B cell (primary cell): ENCODE data around the gene ITSN2. TPM values are rescaled to one million over a fixed set of nuclear protein-coding genes. Genes with fewer than 3 reads are reported as not detected.

Experiments used
- ATAC-seq: fragments of 200-7000 bp; cut with Tn5 transposase; one replicate; pipeline ENCODE4 v1.10.0; 2021; ENCODE audit warnings: low read depth, mild to moderate bottlenecking, moderate number of reproducible peaks, moderate library complexity
- CTCF ChIA-PET: fragments of 350-600 bp; sonication (Branson Sonifier 250); formaldehyde crosslinking; loops from one replicate; lab custom pipeline; 2021; ENCODE audit warnings: antibody characterized with exemption, inconsistent platforms; lab: Charles Lee
- POLR2A ChIA-PET: fragments of 350-600 bp; sonication (Branson Sonifier 250); formaldehyde crosslinking; loops from one replicate; lab custom pipeline; 2021; ENCODE audit warnings: antibody characterized with exemption; lab: Charles Lee
- DNase-seq: peaks from one replicate; pipeline ENCODE4 v3.0.0; 2013
- H2AFZ ChIP-seq: 2 replicates; pipeline ENCODE4 v1.6.1; 2012; ENCODE audit warnings: mild to moderate bottlenecking, low read depth, low read length; ENCODE audit not compliant: insufficient read depth, poor library complexity, severe bottlenecking
- H3K27ac ChIP-seq, 2 donors: 1 replicate in 1 of 2; 2 replicates in 1 of 2; pipeline ENCODE4 v1.5.1; 2012 to 2013; ENCODE audit warnings: low read length in 2 of 2, mild to moderate bottlenecking in 2 of 2, moderate library complexity in 1 of 2
- H3K27me3 ChIP-seq, 4 experiments: fragments of 200-600 bp in 1 of 4; sonication (generic) in 1 of 4; replicated peaks in 1 of 4; 1 replicate in 2 of 4; 2 replicates in 2 of 4; pipeline versions ENCODE4 v1.6.1 to v1.7.0; 2013 to 2016; ENCODE audit warnings: low read length in 3 of 4, mild to moderate bottlenecking in 2 of 4, mixed read lengths in 1 of 4, moderate library complexity in 1 of 4; ENCODE audit not compliant: insufficient read depth in 4 of 4, control insufficient read depth in 3 of 4; ENCODE audit errors: control extremely low read depth in 1 of 4
- H3K36me3 ChIP-seq, 2 experiments: replicated peaks in 1 of 2; 1 replicate in 1 of 2; 2 replicates in 1 of 2; pipeline versions ENCODE4 v1.6.1 to v1.7.1; 2013; ENCODE audit warnings: low read length in 1 of 2; ENCODE audit not compliant: insufficient read depth in 2 of 2, control insufficient read depth in 1 of 2; ENCODE audit errors: control extremely low read depth in 1 of 2, extremely low read depth in 1 of 2
- H3K4me1 ChIP-seq, 2 donors: fragments of 200-600 bp in 1 of 2; sonication (generic) in 1 of 2; 1 replicate in 1 of 2; 2 replicates in 1 of 2; pipeline versions ENCODE4 v1.5.1 to v1.6.1; 2013 to 2017; ENCODE audit warnings: low read length in 2 of 2; ENCODE audit not compliant: control insufficient read depth in 2 of 2, insufficient read depth in 2 of 2
- H3K4me2 ChIP-seq: replicated peaks from 2 replicates; pipeline ENCODE3; 2012; ENCODE audit warnings: mild to moderate bottlenecking, low read depth, low read length; ENCODE audit not compliant: poor library complexity, severe bottlenecking
- H3K4me3 ChIP-seq, 5 experiments: fragments of 200-600 bp in 1 of 5; sonication (generic) in 1 of 5; 1 replicate in 3 of 5; 2 replicates in 2 of 5; pipeline versions ENCODE4 v1.5.1 to v1.7.0; 2011 to 2016; ENCODE audit warnings: low read length in 4 of 5, mild to moderate bottlenecking in 4 of 5, low read depth in 2 of 5, control low read depth in 1 of 5, moderate library complexity in 1 of 5; ENCODE audit not compliant: insufficient read depth in 1 of 5; ENCODE audit errors: control extremely low read depth in 1 of 5, extremely low read depth in 1 of 5
- H3K79me2 ChIP-seq: fragments of 200-600 bp; sonication (generic); one replicate; pipeline ENCODE4 v1.6.0; 2016; ENCODE audit warnings: low read length; ENCODE audit not compliant: control insufficient read depth, insufficient read depth
- H3K9ac ChIP-seq: fragments of 200-600 bp; sonication (generic); 2 replicates; pipeline ENCODE4 v1.6.1; 2017; ENCODE audit warnings: mild to moderate bottlenecking, low read length, moderate library complexity
- H3K9me3 ChIP-seq, 3 donors: one replicate each; pipeline versions ENCODE4 v1.6.1 to v1.7.1; 2013; ENCODE audit warnings: low read length in 2 of 3; ENCODE audit not compliant: control insufficient read depth in 2 of 3, insufficient read depth in 1 of 3; ENCODE audit errors: control extremely low read depth in 1 of 3
- H4K20me1 ChIP-seq: 2 replicates; pipeline ENCODE4 v1.6.0; 2012; ENCODE audit warnings: mild to moderate bottlenecking, low read length; ENCODE audit not compliant: insufficient read depth, control insufficient read depth, poor library complexity, severe bottlenecking
- H3K27ac Mint-ChIP-seq: one replicate; pipeline ENCODE4 v1.8.0; 2021; ENCODE audit warnings: mixed read lengths
- H3K27me3 Mint-ChIP-seq: one replicate; pipeline ENCODE4 v1.8.0; 2021; ENCODE audit warnings: mixed read lengths
- H3K4me1 Mint-ChIP-seq: one replicate; pipeline ENCODE4 v1.8.0; 2021; ENCODE audit warnings: mixed read lengths
- H3K4me3 Mint-ChIP-seq: one replicate; pipeline ENCODE4 v1.8.0; 2021; ENCODE audit warnings: mixed read lengths
- H3K9me3 Mint-ChIP-seq: one replicate; pipeline ENCODE4 v1.8.0; 2022; ENCODE audit warnings: mixed read lengths; ENCODE audit not compliant: insufficient read depth
- CTCF ChIP-seq: fragments of 200-600 bp; IDR thresholded peaks from one replicate; pipeline ENCODE4 v1.8.0; 2022; ENCODE audit warnings: antibody characterized with exemption, mild to moderate bottlenecking
- EZH2 ChIP-seq: IDR thresholded peaks from 2 replicates; pipeline ENCODE4 v1.6.1; 2012; ENCODE audit warnings: borderline replicate concordance, low read depth, mild to moderate bottlenecking, moderate library complexity, low read length; ENCODE audit not compliant: insufficient read depth, poor library complexity, severe bottlenecking
- WGBS: methylation state at CpG from one replicate; pipeline ENCODE4 v1.1.5; 2013; ENCODE audit warnings: missing lambda C conversion rate; ENCODE audit not compliant: insufficient coverage; 5-methylcytosine and 5-hydroxymethylcytosine counted together
- intact Hi-C: fragments of 100-400 bp; cut with micrococcal nuclease; formaldehyde crosslinking; loops from one replicate; pipeline ENCODE4 v1.10.0; 2022
- polyA plus RNA-seq: library from polyadenylated mRNA; depleted of rRNA; stranded (reverse); fragments of >200 nt; gene quantifications from 2 replicates; pipeline ENCODE4 v1.2.3, GENCODE V29; 2012
- total RNA-seq, 2 donors: library from RNA; stranded (reverse); fragments of 120-200 nt in 1 of 2; gene quantifications; 1 replicate in 1 of 2; 2 replicates in 1 of 2; pipeline versions ENCODE4 v1.2.3 to v1.2.4, GENCODE V29; 2013 to 2022

Gene ITSN2
- total and polyA plus RNA-seq, 2 donors (not counting 1 experiment from before 2014, with no cell fraction given), result 107 to 200 TPM

GRCh38 chr2:24162494-24162893 is 197.8 kb downstream of the ITSN2 start:
- no peak overlapping the region for H3K4me2 ChIP-seq
- H3K36me3 ChIP-seq, result no peaks in the 10 kb centered on the region
- no CpG with 5 or more reads among the region's 1 CpG for WGBS
- no peaks in the 10 kb centered on the region for H3K79me2 ChIP-seq
- ChIA-PET CTCF (interaction anchor here (0.6 to 2.7 kb wide), 10 partner anchors 10 to 1539 kb away, joined by 3 to 9 read pairs (median 4); partner anchors contain the start of gene TP53I3), POLR2A (no interaction called here)
- no peak overlapping the region for H3K4me3 ChIP-seq
- no peak overlapping the region for H2AFZ ChIP-seq
- H4K20me1 ChIP-seq, result no peaks in the 10 kb centered on the region
- H3K27ac ChIP-seq, result no peak overlapping the region
- Mint-ChIP-seq H3K9me3 (no peaks in the 10 kb centered on the region), H3K4me3 (no peak overlapping the region), H3K27me3 (no peaks in the 10 kb centered on the region), H3K4me1 (peaks cover 9% of the 10 kb centered on the region), H3K27ac (no peak overlapping the region)
- TF ChIP-seq EZH2, result no peak
- TF ChIP-seq CTCF, result no peak
- peaks cover 0 to 5% (median 4%) of the 10 kb centered on the region in 3 donors for H3K9me3 ChIP-seq
- intact Hi-C loops, result no loop called here
- peaks cover 8 to 11% of the 10 kb centered on the region in 2 donors for H3K4me1 ChIP-seq
- no peaks in the 10 kb centered on the region for H3K27me3 ChIP-seq
- ATAC-seq, result no peak
- no peak overlapping the region for H3K9ac ChIP-seq
- no peak for DNase-seq

- Histone ChIP-seq H3K9me3 (peaks cover 0 to 5% (median 4%) of the 10 kb centered on the region in 3 donors), H3K36me3 (no peaks in the 10 kb centered on the region), H3K27me3 (no peaks in the 10 kb centered on the region), H3K79me2 (no peaks in the 10 kb centered on the region), H2AFZ (no peak overlapping the region), H4K20me1 (no peaks in the 10 kb centered on the region), H3K27ac (no peak overlapping the region), H3K4me2 (no peak overlapping the region), H3K4me3 (no peak overlapping the region), H3K9ac (no peak overlapping the region), H3K4me1 (peaks cover 8 to 11% of the 10 kb centered on the region in 2 donors)
- H3K27ac Mint-ChIP-seq, result no peak overlapping the region
- DNase-seq, result no peak
- TF ChIP-seq EZH2 (no peak), CTCF (no peak)
- H3K4me1 Mint-ChIP-seq, result peaks cover 9% of the 10 kb centered on the region
- ATAC-seq, result no peak
- intact Hi-C loops, result no loop called here
- no peaks in the 10 kb centered on the region for H3K27me3 Mint-ChIP-seq
- H3K9me3 Mint-ChIP-seq, result no peaks in the 10 kb centered on the region
- CTCF ChIA-PET, result interaction anchor here (2.7 kb wide), 1 partner anchor 336 kb away, joined by 9 read pairs; no protein-coding TSS in a partner anchor
- POLR2A ChIA-PET, result no interaction called here
- no peak overlapping the region for H3K4me3 Mint-ChIP-seq
Measured at GRCh38 chr2:24160761-24161160, 199.6 kb downstream of the ITSN2 start.
